GM18861 (cell line): ENCODE measurements around the gene CFAP54.
"Not testable (repeated sequence)": the region's sequence is repeated elsewhere in the genome, so short reads cannot be mapped to it uniquely, and the experiment has no call there.

Experiments
- ATAC-seq: cut with Tn5 transposase; IDR thresholded peaks from one replicate; pipeline ENCODE4 v1.9.1; 2021; ENCODE audit not compliant: unreplicated experiment

CFAP54 gene

GRCh38 chr12:96489392-96490056 lies at the start of gene CFAP54:
Gene CFAP54, plus strand, starts transcription at chr12:96489577. Its CDS starts 33 bp downstream, at chr12:96489610.
- peak; percentile 91 for ATAC-seq

- no peak for ATAC-seq
These were observed 47.6 kb upstream of the CFAP54 start for GRCh38 chr12:96441816-96442215.

- ATAC-seq, result no peak
These were observed 46.5 kb upstream of the CFAP54 start for GRCh38 chr12:96442906-96443305.

GRCh38 chr12:96444399-96444798 lies 45.0 kb upstream of the CFAP54 start:
- no peak for ATAC-seq

- ATAC-seq, result peak; percentile 97
These were observed 43.4 kb upstream of the CFAP54 start for GRCh38 chr12:96445691-96446583.

GRCh38 chr12:96447256-96447655 lies 42.1 kb upstream of the CFAP54 start:
- ATAC-seq, result no peak

- ATAC-seq, result no peak
These were observed 41.1 kb upstream of the CFAP54 start for GRCh38 chr12:96448300-96448699.

- no peak for ATAC-seq
These were observed 37.0 kb upstream of the CFAP54 start for GRCh38 chr12:96452261-96452922.

GRCh38 chr12:96454396-96454795 lies 35.0 kb upstream of the CFAP54 start:
- no peak for ATAC-seq

- peak; percentile 90 for ATAC-seq
These were observed 33.0 kb upstream of the CFAP54 start for GRCh38 chr12:96456265-96456974.

- no peak for ATAC-seq
These were observed 32.0 kb upstream of the CFAP54 start for GRCh38 chr12:96457191-96457930.

- ATAC-seq, result not testable (repeated sequence)
These were observed 30.1 kb upstream of the CFAP54 start for GRCh38 chr12:96459281-96459680.

- no peak for ATAC-seq
These were observed 26.7 kb upstream of the CFAP54 start for GRCh38 chr12:96462571-96463280.

- no peak for ATAC-seq
These were observed 23.5 kb upstream of the CFAP54 start for GRCh38 chr12:96465896-96466295.

GRCh38 chr12:96466939-96467751 lies 22.2 kb upstream of the CFAP54 start:
- ATAC-seq, result no peak

GRCh38 chr12:96471368-96472050 lies 17.9 kb upstream of the CFAP54 start:
- no peak for ATAC-seq

GRCh38 chr12:96472384-96472783 lies 17.0 kb upstream of the CFAP54 start:
- no peak for ATAC-seq

- ATAC-seq, result no peak
These were observed 15.8 kb upstream of the CFAP54 start for GRCh38 chr12:96473394-96474093.
